GM19467 (cell line): ENCODE measurements around the gene BAZ2A.
"Not testable (repeated sequence)": the region's sequence is repeated elsewhere in the genome, so short reads cannot be mapped to it uniquely, and the experiment has no call there.

Source experiments
- ATAC-seq: cut with Tn5 transposase; IDR thresholded peaks from one replicate; pipeline ENCODE4 v1.9.1; 2021; ENCODE audit warnings: mild to moderate bottlenecking, moderate library complexity; ENCODE audit not compliant: unreplicated experiment

BAZ2A gene

DNA sequence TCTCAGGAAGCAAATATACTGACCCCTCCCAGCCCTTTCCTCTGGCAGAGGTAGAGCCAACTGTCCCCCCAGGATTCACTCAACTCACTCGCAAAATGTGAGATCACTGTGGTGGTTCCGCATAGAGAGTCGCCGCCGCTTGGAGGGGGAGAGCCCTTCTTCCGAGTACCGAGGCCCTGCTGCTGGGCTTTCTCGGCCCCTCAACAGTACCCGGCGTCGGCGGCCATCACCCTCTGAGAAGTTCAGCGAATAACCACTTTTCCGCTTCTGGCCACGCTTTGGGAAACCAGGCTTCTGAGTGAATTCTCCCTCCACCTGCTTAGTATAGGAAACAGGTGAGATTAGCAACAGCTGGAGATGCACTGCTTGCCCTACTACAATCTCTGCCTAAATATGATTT, 31.1 kb downstream of the BAZ2A start:
- ATAC-seq, result no peak

DNA sequence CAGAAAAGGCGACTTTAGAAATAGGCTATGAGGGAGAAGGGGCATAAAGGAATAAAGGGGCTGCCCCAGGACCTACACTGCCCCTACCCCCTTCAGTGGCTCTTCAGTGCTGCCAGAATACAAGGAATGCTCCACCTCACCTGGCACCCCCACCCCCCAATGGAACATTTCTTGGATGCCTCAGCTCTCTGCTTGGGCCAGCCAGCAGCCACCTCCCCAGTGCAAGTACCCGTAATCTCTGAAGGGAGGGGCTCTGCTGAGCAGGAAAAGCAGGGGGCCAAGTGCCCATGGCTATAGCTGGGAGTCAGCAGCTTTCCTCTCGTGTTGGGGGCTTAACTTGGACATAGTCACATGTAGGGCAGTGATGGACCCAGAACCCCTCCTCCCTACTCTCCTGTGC, 33.3 kb downstream of the BAZ2A start:
- ATAC-seq, result no peak

- no peak for ATAC-seq
Measured at GRCh38 chr12:56593909-56594621, 36.1 kb downstream of the BAZ2A start.

DNA sequence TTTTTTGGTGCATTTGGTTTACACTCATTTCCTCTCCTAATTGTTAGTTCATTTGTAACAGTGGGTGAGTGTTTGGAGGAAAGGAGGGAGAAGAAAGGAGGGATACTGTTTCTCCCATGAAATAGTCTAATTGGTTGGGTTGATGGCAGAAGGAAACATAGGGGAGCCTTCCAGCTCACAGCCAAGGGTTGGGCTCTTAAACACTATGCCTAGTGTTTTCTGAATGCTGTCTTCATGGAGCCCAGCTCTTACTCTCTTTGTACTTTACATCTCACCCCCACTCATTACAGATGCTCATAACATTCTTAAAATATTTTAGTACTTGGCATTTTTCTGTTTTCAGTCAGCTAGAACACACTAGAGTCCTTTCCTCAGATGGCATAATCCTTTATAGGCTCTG, 38.2 kb downstream of the BAZ2A start:
- no peak for ATAC-seq

GRCh38 chr12:56591126-56591525, 39.0 kb downstream of the BAZ2A start:
- ATAC-seq, result no peak

- no peak for ATAC-seq
Measured at GRCh38 chr12:56590237-56590830, 39.8 kb downstream of the BAZ2A start.

GRCh38 chr12:56589783-56590182, 40.3 kb downstream of the BAZ2A start:
- ATAC-seq, result no peak

GRCh38 chr12:56585098-56585497, 45.0 kb downstream of the BAZ2A start:
- ATAC-seq, result no peak

DNA sequence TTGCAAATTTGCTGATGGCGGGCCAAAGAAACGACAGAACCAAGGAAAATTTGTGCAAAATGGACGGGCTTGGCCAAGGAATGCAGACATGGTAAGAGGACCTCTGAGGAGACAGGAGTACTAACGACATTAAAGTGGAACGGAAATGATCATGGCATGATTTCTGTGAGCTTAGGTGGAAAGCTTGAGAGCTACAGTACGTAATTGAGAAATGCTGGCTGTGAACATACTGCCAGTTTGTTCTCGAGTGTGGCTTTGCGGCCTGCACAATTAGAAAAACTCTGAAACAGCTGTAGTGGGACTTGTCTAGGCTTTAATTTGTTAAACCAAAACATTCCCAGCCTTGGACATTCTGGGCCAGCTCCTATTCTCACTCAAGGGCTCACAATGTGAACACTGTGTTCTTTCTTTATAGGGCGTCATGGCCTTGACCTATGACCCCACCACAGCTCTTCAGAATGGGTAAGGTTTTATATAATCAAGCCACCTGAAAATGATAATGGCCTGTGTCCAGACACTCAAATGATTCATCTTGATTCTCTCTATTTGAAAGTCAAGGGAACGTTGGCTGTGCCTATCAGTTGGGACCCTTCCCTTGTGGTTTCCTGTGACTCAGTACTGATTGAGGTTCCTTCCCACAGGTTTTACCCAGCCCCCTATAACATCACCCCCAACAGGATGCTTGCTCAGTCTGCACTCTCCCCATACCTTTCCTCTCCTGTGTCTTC, 48.5 kb downstream of the BAZ2A start:
- no peak for ATAC-seq

DNA sequence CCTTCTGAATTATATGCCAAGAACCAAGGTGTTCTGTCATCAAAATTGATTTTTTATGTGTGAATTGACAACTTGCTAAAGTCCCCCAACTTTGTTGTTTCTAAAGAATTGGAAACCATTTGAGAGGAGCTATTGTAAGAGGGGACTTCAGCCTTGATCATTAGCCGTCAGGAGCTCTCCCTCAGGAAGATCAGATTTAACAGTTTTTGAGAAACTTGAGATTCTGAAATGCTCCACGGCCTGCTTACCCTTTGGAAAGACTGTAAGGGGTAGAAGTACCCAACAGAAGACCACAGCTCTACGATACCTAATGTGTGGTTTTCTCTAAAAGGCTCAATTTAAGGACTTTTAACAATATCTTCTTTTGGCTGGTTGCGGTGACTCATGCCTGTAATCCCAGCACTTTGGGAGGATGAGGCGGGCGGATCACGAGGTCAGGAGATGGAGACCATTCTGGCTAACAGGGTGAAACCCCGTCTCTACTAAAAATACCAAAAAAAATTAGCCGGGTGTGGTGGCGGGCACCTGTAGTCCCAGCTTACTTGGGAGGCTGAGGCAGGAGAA, 51.1 kb downstream of the BAZ2A start:
- ATAC-seq, result no peak

DNA sequence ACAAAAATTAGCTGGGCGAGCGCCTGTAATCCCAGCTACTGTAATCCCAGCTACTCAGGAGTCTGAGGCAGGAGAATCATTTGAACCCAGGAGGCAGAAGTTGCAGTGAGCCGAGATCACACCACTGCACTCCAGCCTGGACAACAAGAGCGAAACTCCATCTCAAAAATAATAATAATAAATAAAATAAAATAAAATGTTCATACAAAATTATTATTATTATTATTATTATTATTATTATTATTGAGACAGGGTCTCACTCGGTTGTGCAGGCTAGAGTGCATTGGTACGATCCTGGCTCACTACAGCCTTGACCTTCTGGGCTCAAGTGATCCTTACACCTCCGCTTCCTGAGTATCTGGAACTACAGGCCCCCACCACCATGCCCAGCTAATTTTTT, 52.9 kb downstream of the BAZ2A start:
- not testable (repeated sequence) for ATAC-seq

- no peak for ATAC-seq
Measured at GRCh38 chr12:56574210-56574609, 55.9 kb downstream of the BAZ2A start.

GRCh38 chr12:56572288-56572687, 57.8 kb downstream of the BAZ2A start:
- ATAC-seq, result no peak

DNA sequence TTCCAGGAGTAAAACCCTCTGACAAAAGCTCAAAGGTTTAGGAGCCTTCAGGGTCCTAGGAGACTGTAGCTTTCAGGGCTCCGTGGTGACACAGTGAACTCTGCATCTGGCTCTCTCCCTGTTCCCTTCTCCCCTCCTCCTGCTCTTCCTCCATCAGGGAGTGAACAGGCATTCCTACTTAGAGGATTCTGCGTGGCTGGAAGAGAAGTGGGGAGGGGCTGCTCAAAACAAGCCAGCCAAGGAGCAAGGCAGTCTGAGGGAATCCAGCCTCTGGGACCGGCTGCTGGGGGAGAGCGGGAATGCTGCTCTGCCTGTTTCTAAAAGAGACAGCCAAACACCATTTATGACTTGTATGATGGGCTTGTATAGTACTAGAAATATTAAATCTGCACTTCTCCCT, 59.0 kb downstream of the BAZ2A start:
- no peak for ATAC-seq

GRCh38 chr12:56568146-56568545, 62.0 kb downstream of the BAZ2A start:
- no peak for ATAC-seq

GRCh38 chr12:56565510-56566101, 64.5 kb downstream of the BAZ2A start:
- ATAC-seq, result no peak

- ATAC-seq, result no peak
Measured at GRCh38 chr12:56551070-56551469, 79.1 kb downstream of the BAZ2A start.

DNA sequence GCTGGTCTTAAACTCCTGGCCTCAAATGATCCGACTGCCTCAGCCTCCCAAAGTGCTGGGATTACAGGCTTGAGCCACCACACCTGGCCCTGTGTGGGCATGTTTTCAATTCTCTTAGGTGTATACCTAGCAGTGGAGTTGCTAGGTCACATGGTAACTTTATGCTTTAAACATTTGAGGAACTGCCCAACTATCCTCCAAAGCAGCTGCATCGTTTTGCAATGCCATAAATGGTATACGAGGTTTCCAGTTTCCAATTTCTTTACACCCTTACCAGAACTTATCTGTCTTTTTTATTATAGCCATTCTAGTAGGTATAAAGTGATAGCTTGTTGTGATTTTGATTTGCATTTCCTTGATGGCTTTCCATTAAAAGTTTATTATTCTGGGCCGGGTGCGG, 83.4 kb downstream of the BAZ2A start:
- ATAC-seq, result no peak
